H1 (cell line): Measurements from ENCODE around the gene MAP3K1. TPM values are rescaled to one million over a fixed set of nuclear protein-coding genes. Genes with fewer than 3 reads are reported as not detected.

ENCODE experiments used
- CTCF ChIA-PET: fragments of 300-600 bp; sonication (Branson Sonifier 250); formaldehyde crosslinking; loops from one replicate; lab custom pipeline; 2021; ENCODE audit not compliant: partially characterized antibody; lab: Charles Lee
- POLR2A ChIA-PET: fragments of 300-600 bp; sonication (Branson Sonifier 250); formaldehyde crosslinking; loops from one replicate; lab custom pipeline; 2021; ENCODE audit warnings: inconsistent platforms; ENCODE audit not compliant: partially characterized antibody; lab: Charles Lee
- DNase-seq, 2 experiments: peaks; one replicate each; pipeline versions ENCODE4 v3.0.0 to v3.0.0-alpha.2; 2010 to 2022; ENCODE audit warnings: low spot score in 2 of 2, low read depth in 1 of 2, mixed read lengths in 1 of 2
- FAIRE-seq: peaks from 2 replicates; lab custom pipeline; 2011; peaks lifted over from hg19 to GRCh38; lab: Jason Lieb, UNC
- H2AFZ ChIP-seq: 2 replicates; pipeline ENCODE4 v1.8.1; 2012; ENCODE audit warnings: low read length, inconsistent platforms
- H2AK5ac ChIP-seq: 2 replicates; pipeline ENCODE4 v1.6.1; 2013; ENCODE audit warnings: low read depth, low read length
- H2BK120ac ChIP-seq: replicated peaks from 2 replicates; pipeline ENCODE3; 2013; ENCODE audit warnings: low read depth, low read length, inconsistent platforms
- H2BK12ac ChIP-seq: 2 replicates; pipeline ENCODE4 v1.6.1; 2013; ENCODE audit warnings: low read depth, low read length
- H2BK15ac ChIP-seq: 2 replicates; pipeline ENCODE4 v1.6.1; 2013; ENCODE audit warnings: low read length
- H2BK20ac ChIP-seq: 2 replicates; pipeline ENCODE4 v1.6.1; 2013; ENCODE audit warnings: low read length
- H2BK5ac ChIP-seq: 2 replicates; pipeline ENCODE4 v1.6.1; 2013; ENCODE audit warnings: low read depth, low read length
- H3K14ac ChIP-seq: 2 replicates; pipeline ENCODE4 v1.6.1; 2013; ENCODE audit warnings: inconsistent platforms; ENCODE audit not compliant: insufficient read length
- H3K18ac ChIP-seq: 2 replicates; pipeline ENCODE4 v1.6.1; 2013; ENCODE audit warnings: low read length; ENCODE audit errors: extremely low read depth
- H3K23ac ChIP-seq: 2 replicates; pipeline ENCODE4 v1.6.1; 2013; ENCODE audit warnings: inconsistent platforms; ENCODE audit not compliant: insufficient read length
- H3K23me2 ChIP-seq: 2 replicates; pipeline ENCODE4 v1.6.1; 2013; ENCODE audit warnings: low read depth, low read length
- H3K27ac ChIP-seq: 2 replicates; pipeline ENCODE4 v1.6.1; 2011; ENCODE audit warnings: low read depth, low read length, inconsistent platforms
- H3K27me3 ChIP-seq, 4 experiments: replicated peaks in 1 of 4; 1 replicate in 1 of 4; 2 replicates in 3 of 4; pipeline versions ENCODE4 v1.6.1 to v1.8.1; 2011 to 2013; ENCODE audit warnings: low read length in 3 of 4, mild to moderate bottlenecking in 3 of 4, inconsistent platforms in 2 of 4, mixed read lengths in 2 of 4, moderate library complexity in 1 of 4; ENCODE audit not compliant: control insufficient read depth in 3 of 4, insufficient read depth in 3 of 4; ENCODE audit errors: extremely low read depth in 1 of 4
- H3K36me3 ChIP-seq, 4 experiments: 2 replicates each; pipeline versions ENCODE4 v1.6.1 to v1.8.1; 2011 to 2013; ENCODE audit warnings: mild to moderate bottlenecking in 4 of 4, low read length in 3 of 4, moderate library complexity in 2 of 4, control low read depth in 1 of 4, inconsistent platforms in 1 of 4; ENCODE audit not compliant: insufficient read depth in 4 of 4, control insufficient read depth in 2 of 4
- H3K4ac ChIP-seq: replicated peaks from 2 replicates; pipeline ENCODE3; 2013; ENCODE audit warnings: low read length, low read depth, mixed read lengths, inconsistent platforms; ENCODE audit not compliant: insufficient read length
- H3K4me1 ChIP-seq, 4 experiments: replicated peaks in 1 of 4; 1 replicate in 1 of 4; 2 replicates in 3 of 4; pipeline versions ENCODE4 v1.6.1 to v1.8.1; 2011 to 2013; ENCODE audit warnings: low read length in 3 of 4, inconsistent platforms in 2 of 4, mixed read lengths in 1 of 4; ENCODE audit not compliant: insufficient read depth in 4 of 4, control insufficient read depth in 3 of 4
- H3K4me2 ChIP-seq, 2 experiments: 2 replicates each; pipeline versions ENCODE4 v1.6.1 to v1.8.1; 2011 to 2013; ENCODE audit warnings: low read depth in 2 of 2, low read length in 2 of 2, control low read depth in 1 of 2, inconsistent platforms in 1 of 2, mild to moderate bottlenecking in 1 of 2; ENCODE audit not compliant: insufficient read depth in 1 of 2
- H3K4me3 ChIP-seq, 4 experiments: fragments of 200-600, 300-600 bp in 1 of 4; sonication (generic), shearing (Covaris generic), sonication (Bioruptor Twin) in 1 of 4; 2 replicates each; pipeline versions ENCODE4 v1.5.1 to v1.8.1; 2011 to 2016; ENCODE audit warnings: low read length in 4 of 4, low read depth in 3 of 4, control low read depth in 2 of 4, inconsistent platforms in 2 of 4, mild to moderate bottlenecking in 2 of 4, mixed read lengths in 1 of 4, moderate library complexity in 1 of 4; ENCODE audit not compliant: insufficient read depth in 2 of 4; ENCODE audit errors: extremely low read depth in 1 of 4
- H3K56ac ChIP-seq: replicated peaks from 2 replicates; pipeline ENCODE3; 2013; ENCODE audit warnings: low read depth, mild to moderate bottlenecking, mixed read lengths, low read length, inconsistent platforms; ENCODE audit not compliant: insufficient read length
- H3K79me1 ChIP-seq: 2 replicates; pipeline ENCODE4 v1.6.1; 2013; ENCODE audit warnings: low read depth, low read length, control low read depth
- H3K79me2 ChIP-seq, 2 experiments: 2 replicates each; pipeline versions ENCODE4 v1.6.1 to v1.8.1; 2012 to 2013; ENCODE audit warnings: low read length in 2 of 2, mild to moderate bottlenecking in 2 of 2, inconsistent platforms in 1 of 2; ENCODE audit not compliant: insufficient read depth in 2 of 2, control insufficient read depth in 1 of 2
- H3K9ac ChIP-seq, 4 experiments: replicated peaks in 1 of 4; 1 replicate in 1 of 4; 2 replicates in 3 of 4; pipeline versions ENCODE4 v1.6.1 to v1.8.1; 2011 to 2013; ENCODE audit warnings: low read depth in 3 of 4, low read length in 3 of 4, control low read depth in 2 of 4, mild to moderate bottlenecking in 2 of 4, moderate library complexity in 2 of 4, inconsistent platforms in 1 of 4; ENCODE audit errors: extremely low read depth in 1 of 4
- H3K9me3 ChIP-seq, 2 experiments: 2 replicates each; pipeline versions ENCODE4 v1.6.1 to v1.8.1; 2012 to 2013; ENCODE audit warnings: mild to moderate bottlenecking in 2 of 2, moderate library complexity in 2 of 2, control low read depth in 1 of 2, inconsistent platforms in 1 of 2, low read depth in 1 of 2, low read length in 1 of 2, mixed read lengths in 1 of 2; ENCODE audit not compliant: insufficient read depth in 2 of 2
- H4K20me1 ChIP-seq, 2 experiments: replicated peaks in 1 of 2; 2 replicates each; pipeline versions ENCODE3 to v1.8.1; 2011 to 2013; ENCODE audit warnings: inconsistent platforms in 2 of 2, low read length in 2 of 2, mild to moderate bottlenecking in 1 of 2; ENCODE audit not compliant: insufficient read depth in 2 of 2, control insufficient read depth in 1 of 2
- H4K5ac ChIP-seq: 2 replicates; pipeline ENCODE4 v1.6.1; 2013; ENCODE audit warnings: low read length, low read depth, mixed read lengths, inconsistent platforms; ENCODE audit not compliant: insufficient read length
- H4K8ac ChIP-seq: 2 replicates; pipeline ENCODE4 v1.8.0; 2013; ENCODE audit warnings: mild to moderate bottlenecking, moderate library complexity, low read length, inconsistent platforms; ENCODE audit not compliant: insufficient read depth; ENCODE audit errors: extremely low read depth
- H4K91ac ChIP-seq: replicated peaks from 2 replicates; pipeline ENCODE3; 2013; ENCODE audit warnings: low read length, mixed read lengths, inconsistent platforms; ENCODE audit not compliant: insufficient read length
- ASH2L ChIP-seq: fragments of 200-600, 300-600 bp; sonication (generic); IDR thresholded peaks from one replicate; pipeline ENCODE4 v1.7.1; 2017; ENCODE audit warnings: low read length
- BRCA1 ChIP-seq: IDR thresholded peaks from 2 replicates; pipeline ENCODE4 v1.6.1; 2012; ENCODE audit warnings: low read depth, low read length, improper control_type of control experiment
- CBX8 ChIP-seq: fragments of 300-800, 300-1000 bp; sonication (generic); IDR thresholded peaks from 2 replicates; pipeline ENCODE4 v1.7.1; 2016; ENCODE audit warnings: low read depth, low read length, borderline replicate concordance
- CHD2 ChIP-seq: IDR thresholded peaks from 2 replicates; pipeline ENCODE4 v1.6.1; 2012; ENCODE audit warnings: low read length, improper control_type of control experiment
- CTBP2 ChIP-seq: IDR thresholded peaks from 2 replicates; pipeline ENCODE4 v1.7.0; 2011; ENCODE audit warnings: borderline replicate concordance, mild to moderate bottlenecking, moderate library complexity, mixed read lengths, low read length; ENCODE audit not compliant: insufficient read depth, insufficient read length
- EGR1 ChIP-seq: IDR thresholded peaks from 2 replicates; pipeline ENCODE4 v1.6.1; 2011; ENCODE audit warnings: low read depth, low read length, borderline replicate concordance
- HDAC2 ChIP-seq, 2 experiments: fragments of 300-600 bp in 1 of 2; sonication (generic) in 1 of 2; IDR thresholded peaks; 2 replicates each; pipeline ENCODE4 v1.6.1; 2011 to 2012; ENCODE audit warnings: low read depth in 2 of 2, low read length in 2 of 2, mild to moderate bottlenecking in 2 of 2, moderate library complexity in 2 of 2, borderline replicate concordance in 1 of 2, inconsistent platforms in 1 of 2
- KDM1A ChIP-seq: fragments of 200-600, 300-600 bp; sonication (generic); IDR thresholded peaks from 2 replicates; pipeline ENCODE4 v1.7.1; 2016; ENCODE audit warnings: mild to moderate bottlenecking, low read length, borderline replicate concordance
- NANOG ChIP-seq: IDR thresholded peaks from 2 replicates; pipeline ENCODE4 v1.6.1; 2011; ENCODE audit warnings: low read length, low read depth, mild to moderate bottlenecking, inconsistent platforms; ENCODE audit not compliant: insufficient read depth, poor library complexity, severe bottlenecking
- POLR2A ChIP-seq, 2 experiments: IDR thresholded peaks; 1 replicate in 1 of 2; 2 replicates in 1 of 2; pipeline ENCODE4 v1.6.1; 2011; ENCODE audit warnings: low read depth in 2 of 2, low read length in 2 of 2, mild to moderate bottlenecking in 2 of 2; ENCODE audit errors: control extremely low read depth in 1 of 2
- RBBP5 ChIP-seq: IDR thresholded peaks from 2 replicates; pipeline ENCODE4 v1.7.1; 2012; ENCODE audit warnings: low read depth, mild to moderate bottlenecking, inconsistent platforms, low read length, moderate library complexity, borderline replicate concordance
- SIRT6 ChIP-seq: IDR thresholded peaks from one replicate; pipeline ENCODE4 v1.7.1; 2012; ENCODE audit warnings: low read length, inconsistent platforms
- TBP ChIP-seq: IDR thresholded peaks from 2 replicates; pipeline ENCODE4 v1.6.1; 2011; ENCODE audit warnings: low read depth, low read length, improper control_type of control experiment
- WGBS, 2 experiments: shearing (Covaris generic) in 1 of 2; methylation state at CpG; one replicate each; pipeline versions ENCODE4 v1.1.6 to v1.1.7; 2013 to 2015; ENCODE audit warnings: low lambda C conversion rate in 2 of 2, mixed read lengths in 2 of 2, inconsistent platforms in 1 of 2, low coverage in 1 of 2, missing lambda C conversion rate in 1 of 2; ENCODE audit not compliant: insufficient replicate concordance in 2 of 2, insufficient coverage in 1 of 2, insufficient read length in 1 of 2; ENCODE audit errors: extremely low coverage in 1 of 2, missing lambda C conversion rate in 1 of 2; 5-methylcytosine and 5-hydroxymethylcytosine counted together
- polyA plus RNA-seq, 7 experiments: library from polyadenylated mRNA; depleted of rRNA in 3 of 7; stranded (reverse) in 5 of 7; unstranded in 2 of 7; fragments of >200 nt in 5 of 7; fragments of 200-250 nt in 2 of 7; gene quantifications; 1 replicate in 5 of 7; 2 replicates in 1 of 7; 4 replicates in 1 of 7; pipeline versions ENCODE4 v1.2.1 to v1.2.3, GENCODE V29; 2011 to 2013; ENCODE audit warnings: missing spikeins in 2 of 7, mixed read lengths in 2 of 7
- total RNA-seq: library from RNA; stranded (reverse); fragmentation: NEBNext Ultra II Directional; extraction: Animal tissue kit (Norgen Biotek cat#: 25700); gene quantifications from 2 replicates; pipeline ENCODE4 v1.2.1, GENCODE V29; 2021

MAP3K1 gene
- total and polyA plus RNA-seq, 2 of the 8 experiments (the other 6 are each of a cell fraction or from before 2014, with no cell fraction given), result 3.9 to 11.8 TPM

DNA sequence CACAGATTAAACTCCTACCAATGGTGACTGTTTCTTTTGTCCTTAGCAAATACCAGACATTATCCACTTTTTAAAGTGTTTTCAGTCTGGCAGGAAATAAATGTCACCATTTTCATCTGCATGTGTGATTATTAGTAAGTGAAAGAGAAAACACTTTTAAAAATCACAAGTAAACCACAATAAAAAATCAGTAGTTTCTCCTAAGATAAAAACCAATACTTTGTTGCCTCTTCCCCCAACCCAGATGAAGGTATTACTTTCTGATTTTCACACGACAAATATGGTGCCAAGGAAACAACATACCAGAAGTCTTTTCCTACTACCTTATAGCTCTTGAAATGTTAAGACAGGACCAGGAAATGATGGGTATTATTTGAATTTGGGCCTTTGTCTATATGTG is 11.5 kb upstream of the MAP3K1 start:
- Histone ChIP-seq H3K4me3 (no peak overlapping the region), H3K4me1 (no peaks in the 10 kb centered on the region), H2BK15ac (no peak overlapping the region), H2BK20ac (no peak overlapping the region), H3K18ac (no peak overlapping the region), H2AK5ac (no peak overlapping the region), H2AFZ (no peak overlapping the region), H3K27me3 (no peaks in the 10 kb centered on the region; a peak in 1 of 7 replicates), H2BK12ac (no peak overlapping the region), H3K9me3 (no peaks in the 10 kb centered on the region), H3K23me2 (no peaks in the 10 kb centered on the region), H3K36me3 (no peaks in the 10 kb centered on the region), H4K20me1 (no peaks in the 10 kb centered on the region), H3K27ac (no peak overlapping the region), H3K23ac (no peak overlapping the region), H2BK120ac (no peak overlapping the region), H2BK5ac (no peak overlapping the region), H3K14ac (no peak overlapping the region), H3K4me2 (no peak overlapping the region), H4K5ac (no peak overlapping the region), H4K91ac (no peak overlapping the region), H3K4ac (no peak overlapping the region), H3K79me1 (no peaks in the 10 kb centered on the region), H3K9ac (no peak overlapping the region), H4K8ac (no peak overlapping the region), H3K56ac (no peak overlapping the region), H3K79me2 (no peaks in the 10 kb centered on the region)
- ChIA-PET CTCF (interaction anchor here (0.6 to 1.8 kb wide), 6 partner anchors 23 to 540 kb away, joined by 3 to 6 read pairs (median 4); no protein-coding TSS in a partner anchor), POLR2A (interaction anchor here (0.6 kb wide), 1 partner anchor 285 kb away, joined by 3 read pairs; no protein-coding TSS in a partner anchor)
- DNase-seq (no peak), FAIRE-seq (no peak)
- 100% methylated on average over 1 of the region's 1 CpG; no CpG with 5 or more reads in 1 of the 2 experiments for WGBS, 2 experiments
- TF ChIP-seq NANOG (no peak), RBBP5 (no peak), POLR2A (IDR thresholded peaks at IDR 0.05; ENCODE audit: control extremely low read depth in 1 of 2, low read depth in 2 of 2, low read length in 2 of 2) (no peak), EGR1 (no peak), CTBP2 (no peak), HDAC2 (IDR thresholded peaks at IDR 0.05; ENCODE audit: borderline replicate concordance in 1 of 2, low read depth in 2 of 2, low read length in 2 of 2) (no peak), SIRT6 (no peak), CHD2 (no peak), TBP (no peak), CBX8 (no peak), ASH2L (no peak), BRCA1 (no peak), KDM1A (no peak)
